Bronchial epithelial cell (primary cell): ENCODE results near the gene MXD4. TPM values are rescaled to one million over a fixed set of nuclear protein-coding genes. Genes with fewer than 3 reads are reported as not detected.

Experiments
- DNase-seq: peaks from one replicate; pipeline ENCODE4 v3.0.0-alpha.2; 2010; ENCODE audit warnings: low read depth
- FAIRE-seq: peaks from 2 replicates; lab custom pipeline; 2011; peaks lifted over from hg19 to GRCh38; lab: Jason Lieb, UNC
- H3K27me3 ChIP-seq: 2 replicates; pipeline ENCODE4 v1.5.1; 2011; ENCODE audit warnings: low read length; ENCODE audit not compliant: control insufficient read depth, insufficient read depth
- H3K36me3 ChIP-seq: 2 replicates; pipeline ENCODE4 v1.5.1; 2011; ENCODE audit warnings: low read length; ENCODE audit not compliant: control insufficient read depth, insufficient read depth
- H3K4me3 ChIP-seq: 2 replicates; pipeline ENCODE4 v1.5.1; 2011; ENCODE audit warnings: mild to moderate bottlenecking, low read depth, low read length, control low read depth
- total RNA-seq: library from RNA; depleted of rRNA; stranded (reverse); fragments of >200 nt; gene quantifications from 2 replicates; pipeline ENCODE4 v1.2.1, GENCODE V29; 2014
- TF ChIP-seq, protein P1 (sequence below): IDR thresholded peaks from 2 replicates; pipeline ENCODE4 v1.5.1; 2011; ENCODE audit warnings: mild to moderate bottlenecking, moderate library complexity, low read length, control low read depth, inconsistent platforms; ENCODE audit not compliant: insufficient read depth, severe bottlenecking

The MXD4 gene
- total RNA-seq, 1 donor from 2014 or later, result 10.5 TPM

DNA sequence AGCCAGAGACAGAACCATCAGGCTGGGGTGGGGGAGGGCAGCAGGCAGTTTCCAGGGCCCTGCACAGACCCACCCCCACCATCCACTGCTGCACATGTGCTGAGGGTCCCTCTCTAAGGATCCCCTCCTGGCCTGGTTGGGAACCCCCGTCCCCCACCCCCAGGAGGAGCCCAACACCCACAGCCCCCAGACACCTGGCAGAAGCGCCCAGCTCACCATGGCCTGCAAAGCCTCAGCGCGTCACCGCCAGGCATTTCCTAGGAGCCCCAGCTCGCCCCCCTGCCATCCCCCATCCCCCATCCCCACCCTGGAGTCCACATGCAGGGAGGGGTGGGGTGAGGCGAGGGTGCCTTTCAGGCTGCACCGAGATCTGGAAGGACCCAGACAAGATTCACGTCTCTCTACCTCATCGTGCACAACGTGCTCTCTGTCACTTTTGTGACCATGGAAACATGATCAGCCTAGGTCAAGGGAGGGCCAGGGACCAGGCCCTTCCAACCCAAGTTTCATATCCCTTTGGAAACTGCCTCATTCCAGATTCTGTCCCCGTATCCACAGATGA, 9.3 kb downstream of the MXD4 start:
- no peak for DNase-seq
- no peak overlapping the region for H3K4me3 ChIP-seq
- H3K36me3 ChIP-seq, result peaks cover 22% of the 10 kb centered on the region
- TF ChIP-seq, protein P1, sequence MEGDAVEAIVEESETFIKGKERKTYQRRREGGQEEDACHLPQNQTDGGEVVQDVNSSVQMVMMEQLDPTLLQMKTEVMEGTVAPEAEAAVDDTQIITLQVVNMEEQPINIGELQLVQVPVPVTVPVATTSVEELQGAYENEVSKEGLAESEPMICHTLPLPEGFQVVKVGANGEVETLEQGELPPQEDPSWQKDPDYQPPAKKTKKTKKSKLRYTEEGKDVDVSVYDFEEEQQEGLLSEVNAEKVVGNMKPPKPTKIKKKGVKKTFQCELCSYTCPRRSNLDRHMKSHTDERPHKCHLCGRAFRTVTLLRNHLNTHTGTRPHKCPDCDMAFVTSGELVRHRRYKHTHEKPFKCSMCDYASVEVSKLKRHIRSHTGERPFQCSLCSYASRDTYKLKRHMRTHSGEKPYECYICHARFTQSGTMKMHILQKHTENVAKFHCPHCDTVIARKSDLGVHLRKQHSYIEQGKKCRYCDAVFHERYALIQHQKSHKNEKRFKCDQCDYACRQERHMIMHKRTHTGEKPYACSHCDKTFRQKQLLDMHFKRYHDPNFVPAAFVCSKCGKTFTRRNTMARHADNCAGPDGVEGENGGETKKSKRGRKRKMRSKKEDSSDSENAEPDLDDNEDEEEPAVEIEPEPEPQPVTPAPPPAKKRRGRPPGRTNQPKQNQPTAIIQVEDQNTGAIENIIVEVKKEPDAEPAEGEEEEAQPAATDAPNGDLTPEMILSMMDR, result no peak
- no peak for FAIRE-seq
- H3K27me3 ChIP-seq, result no peaks in the 10 kb centered on the region

DNA sequence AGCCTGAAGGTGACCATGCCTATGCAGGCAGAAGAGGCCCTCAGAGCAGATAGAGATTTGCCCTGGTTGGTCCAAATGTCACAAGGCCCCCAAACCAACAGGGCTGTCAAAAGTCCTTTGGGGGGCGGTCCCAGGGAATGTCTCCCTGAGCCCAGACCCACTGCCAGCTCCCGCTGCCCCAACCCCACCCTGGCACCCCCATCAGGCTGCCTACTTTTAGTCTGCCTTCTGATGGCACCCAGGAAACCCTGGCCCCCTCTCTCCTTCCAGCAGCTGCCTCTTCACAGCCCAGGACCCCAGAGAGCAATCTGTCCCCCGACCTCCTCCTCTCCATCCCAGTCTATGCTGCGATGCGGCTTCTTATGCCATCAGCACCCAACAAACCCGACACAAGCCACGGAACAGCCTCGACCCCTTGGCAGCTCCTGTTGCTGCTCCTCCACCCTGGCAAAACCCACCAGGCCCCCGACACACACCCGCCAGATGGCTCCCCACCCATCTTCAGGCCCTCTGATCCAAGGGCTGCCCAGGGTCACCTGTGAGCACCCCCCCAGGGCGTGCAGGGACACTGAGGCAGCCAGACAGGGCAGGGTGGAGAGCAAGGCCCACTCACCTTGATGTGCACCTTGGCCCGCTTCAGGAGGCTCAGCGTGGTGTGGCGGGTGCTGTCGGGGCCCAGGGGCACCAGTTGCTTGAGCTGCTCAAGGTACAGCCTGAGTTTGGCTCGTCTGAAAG, 9.9 kb downstream of the MXD4 start:
- Histone ChIP-seq H3K36me3 (peaks cover 22% of the 10 kb centered on the region), H3K27me3 (no peaks in the 10 kb centered on the region), H3K4me3 (no peak overlapping the region)
- TF ChIP-seq, protein P1, result no peak
- no peak for FAIRE-seq
- DNase-seq, result no peak

DNA sequence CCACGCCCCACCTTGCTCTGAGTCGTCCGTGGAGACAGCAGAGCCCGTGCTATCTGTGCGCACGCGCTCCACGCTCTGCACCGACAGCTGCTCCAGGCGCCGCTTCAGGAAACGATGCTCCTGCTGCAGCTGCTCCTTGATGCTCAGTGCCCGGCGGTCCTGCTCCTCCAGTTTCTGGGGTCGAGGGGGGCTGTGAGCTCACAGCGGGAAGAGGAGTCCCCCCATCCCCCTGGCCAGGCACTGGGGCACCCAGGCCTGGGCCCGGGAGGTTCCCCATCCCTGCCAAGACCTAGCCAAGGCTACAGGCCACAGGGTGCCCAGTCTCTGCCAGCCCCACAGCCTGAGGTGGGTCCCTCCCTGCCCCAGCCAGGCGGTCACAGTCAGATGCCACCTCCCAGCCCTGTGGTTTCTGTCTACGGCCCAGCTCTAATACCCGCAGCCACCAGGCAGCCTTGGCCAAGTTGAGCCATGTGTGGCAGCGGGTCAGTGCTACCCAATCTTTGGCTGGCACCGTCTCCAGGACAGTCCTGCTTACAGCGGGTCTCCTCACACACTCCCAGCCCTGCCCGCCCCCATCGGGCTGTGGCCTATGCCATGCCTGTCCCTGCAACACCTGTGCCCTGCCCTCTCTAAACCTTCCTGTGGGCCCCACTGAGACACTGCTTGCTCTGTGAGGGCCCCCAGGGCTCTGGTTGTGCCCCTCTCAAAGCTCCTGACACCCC, 10.7 kb downstream of the MXD4 start:
- no peak for FAIRE-seq
- H3K36me3 ChIP-seq, result peaks cover 22% of the 10 kb centered on the region
- no peak for DNase-seq
- no peak overlapping the region for H3K4me3 ChIP-seq
- TF ChIP-seq, protein P1, result no peak
- no peaks in the 10 kb centered on the region for H3K27me3 ChIP-seq

- no peak for FAIRE-seq
- TF ChIP-seq, protein P1, result no peak
- no peak overlapping the region for H3K4me3 ChIP-seq
- peaks cover 22% of the 10 kb centered on the region for H3K36me3 ChIP-seq
- H3K27me3 ChIP-seq, result no peaks in the 10 kb centered on the region
- no peak for DNase-seq
Measured at GRCh38 chr4:2250357-2251072, 11.4 kb downstream of the MXD4 start.

GRCh38 chr4:2249526-2250356, 12.2 kb downstream of the MXD4 start:
- peak; percentile 13 for DNase-seq
- Histone ChIP-seq H3K4me3 (no peak overlapping the region), H3K36me3 (peaks cover 22% of the 10 kb centered on the region)

More at GRCh38 chr4:2249526-2250356, 12.2 kb downstream of the MXD4 start:
- TF ChIP-seq, protein P1, result no peak
- FAIRE-seq, result no peak
- H3K27me3 ChIP-seq, result no peaks in the 10 kb centered on the region
